GM12875 (cell line): ENCODE results near the gene MISP3.

Experiments used
- H3K4me3 ChIP-seq: one replicate; pipeline ENCODE4 v1.5.1; 2011; ENCODE audit warnings: low read depth, low read length, control low read depth
- CTCF ChIP-seq: IDR thresholded peaks from 2 replicates; pipeline ENCODE4 v1.5.1; 2011; ENCODE audit warnings: low read depth, mild to moderate bottlenecking, control low read depth, inconsistent platforms, low read length, moderate library complexity, borderline replicate concordance; ENCODE audit not compliant: insufficient read depth

The MISP3 gene

GRCh38 chr19:14081797-14082674, 9.4 kb downstream of the MISP3 start:
- H3K4me3 ChIP-seq = peak overlapping the region; percentile 90
- TF ChIP-seq CTCF = no peak

- H3K4me3 ChIP-seq = no peak overlapping the region
- TF ChIP-seq CTCF = no peak
Measured at GRCh38 chr19:14082675-14082960, 10.0 kb downstream of the MISP3 start.

- no peak for TF ChIP-seq CTCF
- H3K4me3 ChIP-seq = no peak within 1 kb of the TSS
Measured at GRCh38 chr19:14085309-14085995, 12.9 kb downstream of the MISP3 start, which contains the start of gene C19orf67. TSS of gene C19orf67 (minus strand) at chr19:14085783. CDS start at chr19:14085627, 156 bp downstream.

GRCh38 chr19:14086098-14086497, 13.5 kb downstream of the MISP3 start:
- no peak for TF ChIP-seq CTCF
- no peak overlapping the region for H3K4me3 ChIP-seq

- no peak for TF ChIP-seq CTCF
- peak overlapping the region; percentile 70 for H3K4me3 ChIP-seq
Measured at GRCh38 chr19:14088634-14089411, 16.2 kb downstream of the MISP3 start.

GRCh38 chr19:14089412-14089661, 16.8 kb downstream of the MISP3 start:
- peak; percentile 21; the same call in 1 of the 2 replicates for TF ChIP-seq CTCF

More at GRCh38 chr19:14089412-14089661, 16.8 kb downstream of the MISP3 start:
- peak overlapping the region; percentile 70 for H3K4me3 ChIP-seq
